ENCODE results near the gene XDH. TPM values are rescaled to one million over a fixed set of nuclear protein-coding genes. Genes with fewer than 3 reads are reported as not detected.

XDH gene
- total and polyA plus RNA-seq, 8 donors, result 0.05 to 2.1 (median 0.25) TPM

- H3K9me3 ChIP-seq, result no peaks in the 10 kb centered on the region
- no peak overlapping the region for H3K27ac ChIP-seq
- no peak for DNase-seq
- ATAC-seq, result no peak
- H3K4me3 ChIP-seq, result no peak overlapping the region
- no peaks in the 10 kb centered on the region for H3K36me3 ChIP-seq
- intact Hi-C loops (cut with DNase I), result no loop called here
- TF ChIP-seq CTCF (IDR thresholded peaks at IDR 0.05), result no peak
- H3K27me3 ChIP-seq, result no peaks in the 10 kb centered on the region
- no peaks in the 10 kb centered on the region for H3K4me1 ChIP-seq
These were observed 48.6 kb downstream of the XDH start for GRCh38 chr2:31365834-31366505.

GRCh38 chr2:31365348-31365747 is 49.2 kb downstream of the XDH start:
- intact Hi-C loops (cut with DNase I), result no loop called here
- no peaks in the 10 kb centered on the region for H3K9me3 ChIP-seq
- DNase-seq (no peak), ATAC-seq (no peak)
- no peak overlapping the region for H3K4me3 ChIP-seq
- no peak overlapping the region for H3K27ac ChIP-seq
- TF ChIP-seq CTCF (IDR thresholded peaks at IDR 0.05), result no peak
- H3K36me3 ChIP-seq, result no peaks in the 10 kb centered on the region
- H3K27me3 ChIP-seq, result no peaks in the 10 kb centered on the region
- no peaks in the 10 kb centered on the region for H3K4me1 ChIP-seq

DNA sequence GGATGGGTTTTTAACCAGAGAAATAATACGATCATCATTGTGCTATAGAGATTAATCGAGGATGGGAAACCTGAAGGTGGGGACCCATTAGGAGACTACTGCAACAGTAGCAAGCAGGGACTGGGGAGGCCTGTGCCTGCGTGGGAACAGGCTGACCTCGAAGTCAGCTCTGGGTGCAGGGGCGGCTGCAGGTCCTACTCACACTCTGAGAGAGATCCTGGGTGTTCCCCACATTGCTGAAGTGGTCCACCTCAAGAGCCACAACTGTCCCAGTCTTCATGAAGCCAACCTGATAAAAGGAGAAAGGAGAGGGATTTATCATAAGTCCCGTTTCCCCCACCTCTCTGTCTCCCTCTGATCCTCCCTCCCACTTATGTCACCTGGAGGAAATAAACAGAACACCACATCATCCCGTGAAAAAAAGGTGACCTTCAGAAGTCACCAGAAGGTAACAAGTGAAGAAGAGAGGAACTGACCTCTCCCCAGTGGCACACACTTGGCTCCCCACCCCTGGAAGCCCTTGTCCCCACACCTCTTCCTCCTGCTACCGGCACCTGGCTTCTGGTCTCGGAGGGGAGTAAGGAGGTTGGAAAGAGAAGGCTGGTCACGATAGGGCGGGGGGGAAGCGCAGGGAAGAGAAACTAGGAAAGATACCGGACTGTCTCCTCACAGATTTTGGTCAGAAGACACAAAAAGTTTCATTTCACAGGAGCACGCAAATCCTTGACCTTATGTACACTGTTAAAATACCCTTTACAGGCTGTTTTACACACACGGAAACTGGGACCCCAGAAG is 50.4 kb downstream of the XDH start:
- Histone ChIP-seq H3K4me3 (no peak overlapping the region), H3K27me3 (no peaks in the 10 kb centered on the region), H3K36me3 (no peaks in the 10 kb centered on the region), H3K4me1 (no peaks in the 10 kb centered on the region), H3K9me3 (no peaks in the 10 kb centered on the region), H3K27ac (no peak overlapping the region)
- TF ChIP-seq CTCF (IDR thresholded peaks at IDR 0.05), result no peak
- no peak for ATAC-seq
- DNase-seq, result no peak
- intact Hi-C loops (cut with DNase I), result no loop called here

DNA sequence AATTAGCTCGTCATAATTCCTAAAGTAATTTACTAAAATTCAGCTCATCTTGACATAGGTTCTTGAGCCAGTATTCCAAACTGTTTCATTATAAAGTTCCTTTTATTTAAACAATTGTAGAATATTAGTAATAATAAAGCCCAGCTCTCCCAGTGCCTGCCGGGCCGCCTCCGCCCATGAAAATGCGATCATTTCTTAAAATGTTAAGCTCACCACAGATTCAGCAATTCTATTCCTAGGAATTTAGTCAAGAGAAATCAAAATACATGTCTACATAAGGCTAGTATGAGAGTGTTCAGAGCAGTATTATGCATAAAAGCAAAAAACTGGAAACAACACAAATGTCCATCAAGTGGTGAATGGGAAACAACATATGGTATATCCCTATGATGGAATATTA is 52.0 kb downstream of the XDH start:
- Histone ChIP-seq H3K9me3 (no peaks in the 10 kb centered on the region), H3K27ac (no peak overlapping the region), H3K36me3 (no peaks in the 10 kb centered on the region), H3K27me3 (no peaks in the 10 kb centered on the region), H3K4me3 (no peak overlapping the region), H3K4me1 (no peaks in the 10 kb centered on the region)
- no peak for TF ChIP-seq CTCF (IDR thresholded peaks at IDR 0.05)
- DNase-seq (no peak), ATAC-seq (no peak)
- intact Hi-C loops (cut with DNase I), result no loop called here

- no peaks in the 10 kb centered on the region for H3K4me1 ChIP-seq
- ATAC-seq (no peak), DNase-seq (no peak)
- intact Hi-C loops (cut with DNase I), result no loop called here
- H3K9me3 ChIP-seq, result no peaks in the 10 kb centered on the region
- H3K27me3 ChIP-seq, result no peaks in the 10 kb centered on the region
- H3K27ac ChIP-seq, result no peak overlapping the region
- H3K4me3 ChIP-seq, result no peak overlapping the region
- no peaks in the 10 kb centered on the region for H3K36me3 ChIP-seq
- no peak for TF ChIP-seq CTCF (IDR thresholded peaks at IDR 0.05)
These were observed 55.3 kb downstream of the XDH start for GRCh38 chr2:31359229-31359628.

Data from left lung (tissue), 10 donors.